Sigmoid colon (tissue), 3 donors: Measurements from ENCODE around the gene PVALEF.

Experiments
- POLR2A ChIP-seq, 2 donors: fragments of 450-650 bp; IDR thresholded peaks; one replicate each; pipeline ENCODE4 v1.6.1; 2016; ENCODE audit warnings: antibody characterized with exemption in 2 of 2, mild to moderate bottlenecking in 2 of 2, moderate library complexity in 2 of 2
- TF ChIP-seq, protein P1 (sequence below), 4 experiments: fragments of 450-650 bp in 3 of 4; fragments of 200-600 bp in 1 of 4; IDR thresholded peaks; one replicate each; pipeline ENCODE4 v1.5.1; 2016 to 2019; ENCODE audit warnings: antibody characterized with exemption in 4 of 4, mild to moderate bottlenecking in 3 of 4, moderate library complexity in 2 of 4

DNA sequence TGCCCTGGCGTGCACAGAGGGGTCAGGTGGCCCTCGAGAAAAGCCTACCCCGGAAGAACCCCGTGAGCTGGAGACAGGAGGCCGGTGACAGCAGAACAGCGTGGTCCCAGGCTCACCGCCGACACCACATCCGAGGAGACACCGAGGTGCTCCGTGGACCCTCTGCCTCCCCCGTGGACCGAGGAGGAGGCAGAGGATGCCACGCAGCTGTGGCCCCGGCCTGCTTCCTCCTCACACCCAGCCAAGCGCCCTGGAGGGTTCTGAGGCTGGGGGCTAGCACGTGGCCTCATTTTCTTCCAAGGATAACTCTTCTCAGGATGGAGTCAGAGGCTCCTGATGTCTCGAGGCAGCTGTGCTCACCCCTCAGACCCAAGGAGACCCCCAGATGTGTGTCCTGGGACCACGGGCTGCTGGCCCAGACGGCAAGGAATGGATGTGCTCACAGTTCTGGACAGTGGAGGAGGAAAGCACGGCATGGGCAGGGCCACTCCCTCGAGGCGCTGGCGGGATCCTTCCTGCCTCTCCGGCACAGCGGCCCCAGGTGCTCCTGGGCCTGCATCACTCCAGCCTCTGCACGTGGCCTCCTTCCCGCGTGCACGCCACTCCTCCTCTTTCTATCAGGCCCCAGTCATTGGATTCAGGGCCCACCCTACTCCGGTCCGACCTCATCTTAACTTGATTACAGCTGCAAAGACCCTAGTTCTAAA, 4.4 kb upstream of the PVALEF start:
- TF ChIP-seq, protein P1, sequence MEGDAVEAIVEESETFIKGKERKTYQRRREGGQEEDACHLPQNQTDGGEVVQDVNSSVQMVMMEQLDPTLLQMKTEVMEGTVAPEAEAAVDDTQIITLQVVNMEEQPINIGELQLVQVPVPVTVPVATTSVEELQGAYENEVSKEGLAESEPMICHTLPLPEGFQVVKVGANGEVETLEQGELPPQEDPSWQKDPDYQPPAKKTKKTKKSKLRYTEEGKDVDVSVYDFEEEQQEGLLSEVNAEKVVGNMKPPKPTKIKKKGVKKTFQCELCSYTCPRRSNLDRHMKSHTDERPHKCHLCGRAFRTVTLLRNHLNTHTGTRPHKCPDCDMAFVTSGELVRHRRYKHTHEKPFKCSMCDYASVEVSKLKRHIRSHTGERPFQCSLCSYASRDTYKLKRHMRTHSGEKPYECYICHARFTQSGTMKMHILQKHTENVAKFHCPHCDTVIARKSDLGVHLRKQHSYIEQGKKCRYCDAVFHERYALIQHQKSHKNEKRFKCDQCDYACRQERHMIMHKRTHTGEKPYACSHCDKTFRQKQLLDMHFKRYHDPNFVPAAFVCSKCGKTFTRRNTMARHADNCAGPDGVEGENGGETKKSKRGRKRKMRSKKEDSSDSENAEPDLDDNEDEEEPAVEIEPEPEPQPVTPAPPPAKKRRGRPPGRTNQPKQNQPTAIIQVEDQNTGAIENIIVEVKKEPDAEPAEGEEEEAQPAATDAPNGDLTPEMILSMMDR (IDR thresholded peaks at IDR 0.05), result no peak
- no peak for TF ChIP-seq POLR2A (IDR thresholded peaks at IDR 0.05)
